Neutrophil (primary cell): ENCODE data around the gene RRP8.

ENCODE experiments used
- H3K27ac ChIP-seq: fragments of 200-600 bp; sonication (generic); 2 replicates; pipeline ENCODE4 v1.5.1; 2016; ENCODE audit warnings: mild to moderate bottlenecking, moderate library complexity
- H3K27me3 ChIP-seq: fragments of 200-600 bp; sonication (generic); 2 replicates; pipeline ENCODE4 v1.6.0; 2016; ENCODE audit warnings: mild to moderate bottlenecking
- H3K36me3 ChIP-seq: fragments of 200-600 bp; sonication (generic); 2 replicates; pipeline ENCODE4 v1.5.1; 2017
- H3K4me1 ChIP-seq, 2 experiments: fragments of 200-600 bp in 1 of 2; sonication (generic) in 1 of 2; 1 replicate in 1 of 2; 2 replicates in 1 of 2; pipeline versions ENCODE4 v1.5.1 to v1.6.1; 2013 to 2016; ENCODE audit warnings: low read depth in 1 of 2, low read length in 1 of 2, mild to moderate bottlenecking in 1 of 2, moderate library complexity in 1 of 2; ENCODE audit not compliant: control insufficient read depth in 1 of 2, insufficient read depth in 1 of 2
- H3K4me3 ChIP-seq, 2 experiments: fragments of 200-600 bp in 1 of 2; sonication (generic) in 1 of 2; 1 replicate in 1 of 2; 2 replicates in 1 of 2; pipeline ENCODE4 v1.5.1; 2013 to 2016; ENCODE audit warnings: low read depth in 1 of 2, low read length in 1 of 2, mild to moderate bottlenecking in 1 of 2, moderate library complexity in 1 of 2
- H3K9me3 ChIP-seq: fragments of 200-600 bp; sonication (generic); 2 replicates; pipeline ENCODE4 v1.5.1; 2016
- CTCF ChIP-seq: fragments of 200-600 bp; sonication (generic); IDR thresholded peaks from 2 replicates; pipeline ENCODE4 v1.5.1; 2016; ENCODE audit warnings: antibody characterized with exemption

Gene RRP8

GRCh38 chr11:6648501-6648900 lies 45.1 kb upstream of the RRP8 start:
- no peaks in the 10 kb centered on the region for H3K36me3 ChIP-seq
- H3K9me3 ChIP-seq, result no peaks in the 10 kb centered on the region
- TF ChIP-seq CTCF, result no peak
- H3K27me3 ChIP-seq, result peaks cover 18% of the 10 kb centered on the region
- H3K4me3 ChIP-seq, result no peak overlapping the region
- H3K4me1 ChIP-seq, result peaks cover 11 to 13% of the 10 kb centered on the region in 2 experiments
- H3K27ac ChIP-seq, result no peak overlapping the region

GRCh38 chr11:6647836-6648235 lies 44.4 kb upstream of the RRP8 start:
- Histone ChIP-seq H3K4me3 (no peak overlapping the region), H3K36me3 (no peaks in the 10 kb centered on the region), H3K27ac (no peak overlapping the region), H3K9me3 (no peaks in the 10 kb centered on the region), H3K4me1 (peaks cover 11 to 13% of the 10 kb centered on the region in 2 experiments), H3K27me3 (peaks cover 13% of the 10 kb centered on the region)
- TF ChIP-seq CTCF, result no peak

DNA sequence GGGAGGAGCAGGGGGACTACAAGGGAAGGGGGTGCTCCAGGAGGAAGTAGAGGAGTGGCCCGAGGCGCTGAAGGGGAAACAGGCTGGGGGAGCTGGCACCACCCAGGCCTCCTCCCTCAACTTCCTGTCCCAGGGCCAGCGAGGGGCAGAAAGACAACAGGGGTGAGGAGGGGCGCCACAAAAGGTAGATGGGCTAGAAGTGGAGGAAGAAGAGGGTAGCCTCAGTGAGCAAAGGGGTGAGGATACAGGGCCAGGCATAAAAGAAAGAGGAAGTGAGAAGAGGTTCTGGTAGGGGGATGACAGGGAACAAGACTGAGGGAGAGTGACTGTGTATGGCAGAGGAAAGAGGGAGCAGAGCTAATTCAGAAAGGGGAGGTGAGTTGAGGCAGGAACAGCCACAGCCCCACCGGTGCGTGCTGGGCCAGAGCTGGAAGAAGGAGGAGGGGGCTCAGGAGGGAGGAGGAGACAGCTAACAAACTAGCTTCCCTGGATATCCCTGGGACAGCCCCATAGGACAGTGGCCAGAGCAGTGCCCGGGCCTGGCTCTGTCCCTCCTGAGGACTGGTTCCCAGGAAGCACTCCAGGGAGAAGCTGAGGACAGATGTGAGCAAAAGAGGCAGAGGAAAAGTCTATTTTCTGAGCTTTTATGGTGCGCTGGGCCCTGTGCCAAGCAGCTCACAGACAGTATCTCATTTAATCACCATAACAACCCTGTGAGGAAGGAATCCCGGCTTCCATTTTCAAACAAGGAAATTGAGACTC lies 43.7 kb upstream of the RRP8 start:
- Histone ChIP-seq H3K9me3 (no peaks in the 10 kb centered on the region), H3K4me3 (peak overlapping the region; percentile 2 to 38), H3K36me3 (no peaks in the 10 kb centered on the region), H3K27me3 (peaks cover 13% of the 10 kb centered on the region), H3K27ac (peak overlapping the region; percentile 53), H3K4me1 (peaks cover 11 to 13% of the 10 kb centered on the region in 2 experiments)
- no peak for TF ChIP-seq CTCF

- H3K27ac ChIP-seq, result peak overlapping the region; percentile 53
- peak overlapping the region; percentile 2 to 38 for H3K4me3 ChIP-seq
- peaks cover 11 to 13% of the 10 kb centered on the region in 2 experiments for H3K4me1 ChIP-seq
- no peak for TF ChIP-seq CTCF
- H3K27me3 ChIP-seq, result peaks cover 13% of the 10 kb centered on the region
- H3K9me3 ChIP-seq, result no peaks in the 10 kb centered on the region
- no peaks in the 10 kb centered on the region for H3K36me3 ChIP-seq
Observed at GRCh38 chr11:6646576-6646917, 43.1 kb upstream of the RRP8 start.

- H3K27ac ChIP-seq, result no peak overlapping the region
- H3K9me3 ChIP-seq, result no peaks in the 10 kb centered on the region
- TF ChIP-seq CTCF, result no peak
- peaks cover 11 to 13% of the 10 kb centered on the region in 2 experiments for H3K4me1 ChIP-seq
- peaks cover 9% of the 10 kb centered on the region for H3K27me3 ChIP-seq
- no peak overlapping the region for H3K4me3 ChIP-seq
- H3K36me3 ChIP-seq, result no peaks in the 10 kb centered on the region
Observed at GRCh38 chr11:6646071-6646470, 42.7 kb upstream of the RRP8 start.
